CD4-positive, alpha-beta T cell treated with Interleukin-12 subunit alpha and Interleukin-12 subunit beta, for 1 hour (primary cell): Measurements from ENCODE around the gene KIAA1217.
"Not testable (repeated sequence)": the region's sequence is repeated elsewhere in the genome, so short reads cannot be mapped to it uniquely, and the experiment has no call there.

Experiments used
- DNase-seq: peaks from one replicate; pipeline ENCODE4 v3.0.0-alpha.2; 2020

The KIAA1217 gene

DNA sequence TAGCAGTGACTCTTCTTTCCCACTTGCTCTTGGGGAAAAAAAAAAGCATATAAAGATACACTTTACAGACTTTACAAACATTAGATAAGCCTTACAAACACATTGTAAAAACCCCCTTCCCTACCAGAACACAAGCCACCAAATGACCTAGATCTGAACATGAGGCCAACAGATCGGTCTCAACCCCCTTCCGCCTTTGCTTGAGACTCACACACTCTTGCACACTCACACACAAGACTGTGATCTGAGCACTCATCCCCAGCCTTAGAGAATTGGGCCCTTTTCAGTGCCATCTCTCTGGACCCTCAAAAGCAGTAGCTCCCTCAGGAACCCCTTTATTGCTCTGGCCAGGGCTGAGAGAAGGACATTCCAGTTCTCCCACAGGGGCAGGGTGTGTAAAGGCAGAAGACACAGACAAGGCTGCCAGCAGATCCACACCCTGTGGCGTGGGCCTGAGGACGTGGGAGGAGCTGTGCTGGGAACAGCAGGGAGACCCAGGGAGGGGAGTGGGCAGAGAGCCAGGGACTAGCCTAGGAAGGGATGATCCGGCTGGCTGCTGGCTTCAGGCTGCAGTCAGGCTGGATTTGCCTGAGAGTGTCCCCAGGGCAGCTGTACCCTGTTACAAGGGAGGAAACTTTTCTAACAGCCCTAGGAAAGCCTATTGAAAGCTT lies 206.7 kb downstream of the KIAA1217 start:
- no peak for DNase-seq

DNA sequence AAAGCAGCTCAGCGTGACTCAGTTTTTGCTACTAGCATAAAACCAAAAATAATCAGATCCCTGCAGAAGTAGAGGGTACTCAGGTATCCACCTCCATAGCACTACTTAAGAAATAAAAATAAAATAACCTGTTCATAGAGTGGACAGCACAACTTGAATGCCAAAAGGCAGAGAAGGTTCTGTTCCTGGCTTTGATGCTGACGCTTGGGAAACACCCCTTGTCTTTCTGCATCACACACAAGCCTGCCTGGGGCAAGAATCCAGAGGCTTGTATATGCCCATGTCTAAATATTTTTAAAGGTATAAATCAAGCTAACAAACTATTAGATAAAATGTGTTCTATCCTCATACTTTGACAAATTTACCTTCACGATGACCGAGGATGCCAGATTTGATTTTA lies 207.3 kb downstream of the KIAA1217 start:
- DNase-seq, result no peak

DNA sequence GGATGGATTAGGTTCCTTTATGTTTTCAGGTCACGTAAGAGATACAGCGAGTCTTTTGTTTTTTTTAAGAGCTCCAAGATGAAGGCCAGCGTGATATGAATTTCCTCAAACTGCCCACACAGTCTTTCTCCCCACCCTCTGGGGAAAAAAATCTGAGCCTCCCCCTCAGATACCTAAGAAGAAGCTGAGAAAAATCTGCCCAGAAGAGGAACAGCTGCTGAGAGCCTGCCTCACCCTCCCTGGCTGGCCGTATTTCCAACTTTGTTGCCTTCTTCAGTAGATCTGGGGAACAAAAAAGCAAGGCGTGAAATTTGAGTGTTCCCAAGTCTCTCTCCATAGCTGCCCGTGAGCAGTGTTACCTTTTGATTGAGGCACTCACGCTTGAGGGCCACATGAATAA lies 208.1 kb downstream of the KIAA1217 start:
- no peak for DNase-seq

DNA sequence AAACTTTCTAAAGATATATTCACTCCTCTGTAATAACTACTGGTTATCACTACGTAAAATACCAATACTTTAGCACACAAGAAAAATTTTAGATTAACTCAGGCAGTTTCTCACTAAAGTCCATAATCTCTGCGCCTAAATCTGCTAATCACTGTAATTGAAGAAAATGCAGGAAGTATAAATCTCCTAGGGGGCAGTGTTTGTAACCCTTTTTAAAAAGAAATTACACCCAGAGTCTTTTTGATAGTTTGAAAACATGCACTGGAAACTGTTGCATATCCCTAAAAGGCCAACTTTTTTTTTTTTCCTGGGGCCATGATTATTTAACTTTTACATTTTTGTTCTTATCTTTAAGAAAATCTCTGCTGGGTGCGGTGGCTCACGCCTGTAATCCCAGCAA lies 209.6 kb downstream of the KIAA1217 start:
- DNase-seq, result no peak

DNA sequence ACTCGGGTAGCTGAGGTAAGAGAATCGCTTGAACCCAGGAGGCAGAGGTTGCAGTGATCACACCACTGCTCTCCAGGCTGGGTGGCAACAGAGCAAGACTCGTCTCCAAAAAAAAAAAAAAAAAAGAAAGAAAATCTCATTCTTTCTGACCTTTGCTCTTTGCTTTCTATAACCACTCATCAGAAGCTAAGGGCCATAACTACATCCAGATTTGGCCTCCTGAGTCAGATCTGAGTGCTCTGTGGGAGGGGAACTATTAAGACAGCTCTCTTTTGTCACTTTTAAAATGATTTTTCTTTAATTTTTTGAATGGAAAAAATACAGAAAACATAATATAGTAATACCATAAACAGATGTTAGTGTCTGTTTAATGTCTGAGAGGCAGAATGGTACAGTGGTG lies 210.1 kb downstream of the KIAA1217 start:
- DNase-seq, result no peak

DNA sequence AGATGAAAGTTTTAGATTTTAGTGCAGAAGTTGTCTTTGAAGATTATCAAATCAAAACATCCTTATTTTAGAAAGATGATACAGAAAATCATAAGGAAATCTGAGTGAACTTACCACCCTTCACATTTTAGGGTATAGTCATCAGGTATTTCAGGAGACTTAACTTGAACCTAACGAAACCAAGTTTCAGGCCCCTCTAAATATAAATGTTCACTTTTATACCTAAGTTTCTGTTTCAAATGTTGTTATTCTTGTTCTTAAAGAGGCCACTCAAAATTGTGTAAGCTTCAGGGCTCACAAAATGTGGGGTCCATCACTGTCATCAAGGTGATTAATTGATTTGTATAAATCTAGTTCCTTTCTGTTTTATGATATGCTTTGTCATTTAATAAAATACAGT lies 216.2 kb downstream of the KIAA1217 start:
- no peak for DNase-seq

DNA sequence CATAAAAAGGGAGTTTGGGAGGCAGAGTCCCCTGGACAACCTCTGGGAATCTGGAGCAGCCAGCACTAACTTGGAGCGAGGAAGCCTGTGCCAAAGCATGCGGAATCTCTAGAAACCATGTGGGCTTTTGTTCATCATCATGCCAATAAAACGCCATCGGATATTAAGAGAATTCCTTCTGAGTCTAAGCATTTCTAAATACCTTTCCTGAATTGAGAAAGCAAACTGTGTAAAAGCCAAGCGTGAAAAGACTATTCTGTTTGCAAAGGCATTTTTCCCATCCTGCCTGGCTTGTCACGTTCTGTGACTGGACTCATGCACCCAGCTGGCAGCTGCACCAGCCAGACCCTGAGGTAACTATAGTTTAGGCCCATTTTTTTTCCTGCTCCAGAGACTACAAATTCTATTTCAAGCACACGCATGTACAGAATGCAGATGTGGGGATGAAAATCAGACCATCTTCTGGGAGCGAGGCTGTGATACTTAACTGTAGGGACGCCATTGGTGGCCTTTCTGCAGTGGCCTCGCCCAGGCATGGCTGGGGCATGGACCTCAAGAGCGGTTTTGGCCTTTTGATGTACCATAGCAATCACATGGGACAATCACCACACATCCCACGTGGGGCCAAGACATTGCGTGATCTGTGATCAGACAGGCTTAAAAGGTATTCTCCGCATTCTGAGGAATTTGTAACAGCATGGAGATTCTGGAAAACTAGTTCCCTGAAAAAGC lies 218.9 kb downstream of the KIAA1217 start:
- no peak for DNase-seq

DNA sequence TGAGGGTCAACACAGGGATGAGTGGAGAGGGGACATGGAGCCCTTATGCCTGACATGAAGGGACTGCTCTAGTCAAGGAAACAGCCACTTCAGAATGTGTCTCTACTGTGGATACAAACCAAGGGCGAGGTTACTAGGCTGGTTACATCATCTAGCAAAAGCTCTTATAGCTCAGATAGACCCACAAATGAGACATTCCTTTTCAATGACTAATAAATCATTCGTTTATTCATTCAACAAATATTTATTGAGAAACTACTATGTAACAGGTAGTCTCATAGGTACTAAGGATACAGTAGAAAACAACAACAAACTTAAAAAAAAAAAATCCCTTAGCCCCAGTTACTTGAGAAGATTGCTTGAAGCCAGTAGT lies 219.5 kb downstream of the KIAA1217 start:
- no peak for DNase-seq

DNA sequence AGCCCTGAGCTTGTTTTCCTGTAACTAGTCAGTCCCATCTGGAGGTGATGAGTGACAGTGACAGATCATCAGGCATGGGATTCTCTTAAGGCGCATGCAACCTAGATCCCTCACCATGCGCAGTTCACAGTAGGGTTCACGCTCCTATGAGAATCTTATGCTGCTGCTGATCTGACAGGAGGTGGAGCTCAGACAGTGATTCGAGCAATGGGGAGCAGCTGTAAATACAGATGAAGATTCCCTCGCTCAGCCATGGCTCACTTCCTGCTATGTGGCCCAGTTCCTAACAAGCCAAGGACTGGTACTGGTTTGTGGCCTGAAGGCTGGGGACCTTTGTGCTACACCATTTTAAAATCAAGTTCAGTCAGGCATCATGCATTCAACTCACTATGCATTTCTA lies 221.7 kb downstream of the KIAA1217 start:
- no peak for DNase-seq

DNA sequence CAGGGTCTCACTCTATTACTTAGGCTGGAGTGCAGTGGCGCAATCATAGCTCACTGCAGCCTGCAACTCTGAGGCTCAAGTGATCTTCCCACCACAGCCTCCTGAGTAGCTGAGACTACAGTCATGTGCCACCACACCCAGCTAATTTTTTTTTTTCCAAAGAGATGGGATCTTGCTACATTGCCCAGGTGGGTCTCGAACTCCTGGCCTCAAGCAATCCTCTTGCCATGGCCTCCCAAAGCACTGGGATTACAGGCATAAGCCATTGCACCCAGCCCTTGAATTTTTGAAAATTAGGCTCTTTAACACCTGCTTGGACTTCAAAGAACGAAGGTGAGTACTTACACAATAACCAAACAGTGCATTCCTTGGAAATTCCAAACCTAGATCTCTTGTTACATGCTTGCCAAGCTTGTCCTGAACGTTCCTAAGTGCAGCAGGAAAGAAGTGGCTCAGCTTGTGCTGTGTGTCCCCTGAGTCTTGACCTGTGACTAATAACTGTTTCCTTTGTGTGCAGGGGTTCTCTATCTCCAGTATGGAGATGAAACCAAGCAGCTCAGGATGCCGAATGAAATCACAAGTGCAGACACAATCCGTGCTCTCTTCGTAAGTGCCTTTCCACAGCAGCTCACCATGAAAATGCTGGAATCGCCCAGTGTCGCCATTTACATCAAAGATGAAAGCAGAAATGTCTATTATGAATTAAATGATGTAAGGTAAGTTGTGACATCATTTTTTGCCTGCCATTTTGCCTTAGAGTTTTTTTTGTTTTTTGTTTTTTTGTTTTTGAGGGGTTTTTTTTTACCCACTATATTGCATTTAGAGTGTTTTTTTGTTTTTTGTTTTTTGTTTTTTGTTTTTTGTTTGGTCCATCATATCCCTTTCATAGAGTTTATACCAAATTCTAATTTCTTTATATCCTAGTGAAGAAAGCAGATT lies 223.8 kb downstream of the KIAA1217 start:
- no peak for DNase-seq

DNA sequence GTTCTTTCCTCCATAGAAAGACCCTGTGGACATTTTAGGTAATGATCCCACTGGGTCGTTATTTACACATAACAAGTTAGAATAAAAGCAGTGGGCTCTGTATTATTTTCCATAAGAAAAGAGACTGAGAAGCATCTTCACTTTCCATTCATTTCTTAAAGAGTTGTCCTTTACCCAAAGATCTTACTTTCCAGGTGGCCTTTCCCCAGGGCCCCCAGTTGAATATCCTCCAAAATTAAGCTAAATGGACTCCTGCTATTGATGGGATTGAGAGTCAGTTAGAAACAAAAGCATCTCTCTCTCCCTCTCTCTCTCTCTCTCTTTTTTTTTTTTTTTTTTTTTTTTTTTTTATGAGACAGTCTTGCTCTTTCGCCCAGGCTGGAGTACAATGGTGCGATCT lies 224.8 kb downstream of the KIAA1217 start:
- DNase-seq, result no peak

DNA sequence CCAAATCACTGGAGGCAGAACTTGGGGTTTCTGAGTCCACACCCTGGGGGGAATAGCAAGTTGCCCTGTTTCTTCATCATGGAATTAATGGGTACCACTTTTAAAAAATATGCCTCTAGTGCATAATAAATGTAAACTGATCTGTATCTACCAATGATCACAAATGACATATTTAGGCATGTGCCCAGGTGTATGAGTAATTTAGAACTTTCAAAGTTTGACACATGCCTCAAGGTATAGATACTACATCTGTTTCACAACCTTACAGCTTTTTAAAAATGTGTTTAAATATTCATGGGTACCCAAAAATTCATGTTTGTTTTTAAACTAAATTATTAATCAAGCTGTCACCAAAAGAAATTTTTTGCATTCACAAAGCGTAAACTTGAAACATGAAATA lies 226.0 kb downstream of the KIAA1217 start:
- no peak for DNase-seq

DNA sequence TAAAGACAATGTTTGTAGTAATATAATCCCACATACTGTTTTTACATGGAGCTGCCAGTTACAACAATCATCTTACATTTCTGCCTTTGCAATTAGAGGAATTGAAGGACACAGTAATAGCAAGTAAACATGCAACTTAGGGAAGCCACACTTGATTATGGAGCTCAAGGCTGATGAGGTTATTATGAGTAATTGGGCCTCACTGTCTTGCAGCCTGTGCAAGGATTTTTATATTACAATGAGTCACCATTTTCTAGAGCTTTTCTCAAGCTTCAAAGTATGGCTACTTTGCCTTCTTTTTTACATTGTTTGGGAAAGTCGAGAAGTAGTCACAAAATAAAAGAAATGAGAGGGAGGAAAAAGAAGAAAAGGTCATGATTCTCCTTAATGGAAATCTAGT lies 226.4 kb downstream of the KIAA1217 start:
- no peak for DNase-seq

DNA sequence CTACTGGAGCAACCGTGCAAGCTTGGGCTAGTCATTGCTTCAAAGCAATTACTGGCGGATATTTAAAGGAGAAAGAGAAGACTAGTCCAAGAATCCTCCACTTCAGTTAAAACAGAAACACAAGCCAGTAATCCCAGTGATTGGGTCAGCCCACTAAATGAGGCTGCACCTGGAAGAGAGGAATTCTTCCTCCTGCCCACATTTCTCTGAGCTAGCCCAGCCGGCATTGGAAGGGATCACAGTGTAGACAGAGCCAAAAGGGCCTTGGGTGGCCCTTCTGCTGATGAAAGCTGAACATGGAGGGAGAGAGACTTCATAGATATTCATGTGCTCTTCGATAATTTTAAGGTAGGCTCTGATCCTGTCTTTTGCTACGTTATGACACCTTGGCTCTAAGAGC lies 228.4 kb downstream of the KIAA1217 start:
- DNase-seq, result no peak

DNA sequence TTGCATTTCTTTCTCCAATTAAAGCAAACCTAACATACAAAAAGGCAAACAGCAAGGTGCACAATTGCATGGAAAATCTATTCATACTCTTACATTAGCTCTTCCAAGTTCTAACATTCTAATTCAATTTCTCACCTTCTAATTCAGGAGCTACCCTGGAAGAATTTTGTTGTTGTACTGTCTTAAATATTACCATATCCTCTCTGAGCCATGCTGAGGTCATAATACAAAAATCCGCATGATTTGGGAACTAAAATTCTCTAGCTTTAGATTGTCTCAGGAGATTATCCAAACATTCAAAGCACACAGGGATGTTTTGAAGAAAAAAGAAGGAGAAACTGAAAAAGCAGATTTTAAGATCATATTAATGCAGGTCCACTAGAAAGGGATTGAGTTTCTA lies 229.9 kb downstream of the KIAA1217 start:
- no peak for DNase-seq

DNA sequence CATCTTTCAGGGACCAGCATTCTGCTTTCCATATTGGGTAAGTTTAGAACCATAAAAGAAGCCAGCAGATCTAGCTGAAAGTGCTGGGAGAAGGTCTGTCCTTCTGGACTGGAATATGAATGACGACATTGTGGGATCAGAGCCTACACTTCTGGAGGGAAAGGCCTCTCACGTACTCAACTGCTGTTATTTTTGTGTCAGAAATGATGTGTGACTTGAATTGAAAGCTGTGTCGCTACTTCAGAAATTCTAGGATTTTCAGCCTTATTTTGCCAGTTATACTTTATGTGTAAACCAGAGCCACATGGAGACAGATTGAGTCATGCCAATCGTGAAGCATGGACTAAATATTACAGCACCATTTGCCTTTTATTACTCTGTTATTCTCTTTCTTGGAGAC lies 231.0 kb downstream of the KIAA1217 start:
- no peak for DNase-seq

DNA sequence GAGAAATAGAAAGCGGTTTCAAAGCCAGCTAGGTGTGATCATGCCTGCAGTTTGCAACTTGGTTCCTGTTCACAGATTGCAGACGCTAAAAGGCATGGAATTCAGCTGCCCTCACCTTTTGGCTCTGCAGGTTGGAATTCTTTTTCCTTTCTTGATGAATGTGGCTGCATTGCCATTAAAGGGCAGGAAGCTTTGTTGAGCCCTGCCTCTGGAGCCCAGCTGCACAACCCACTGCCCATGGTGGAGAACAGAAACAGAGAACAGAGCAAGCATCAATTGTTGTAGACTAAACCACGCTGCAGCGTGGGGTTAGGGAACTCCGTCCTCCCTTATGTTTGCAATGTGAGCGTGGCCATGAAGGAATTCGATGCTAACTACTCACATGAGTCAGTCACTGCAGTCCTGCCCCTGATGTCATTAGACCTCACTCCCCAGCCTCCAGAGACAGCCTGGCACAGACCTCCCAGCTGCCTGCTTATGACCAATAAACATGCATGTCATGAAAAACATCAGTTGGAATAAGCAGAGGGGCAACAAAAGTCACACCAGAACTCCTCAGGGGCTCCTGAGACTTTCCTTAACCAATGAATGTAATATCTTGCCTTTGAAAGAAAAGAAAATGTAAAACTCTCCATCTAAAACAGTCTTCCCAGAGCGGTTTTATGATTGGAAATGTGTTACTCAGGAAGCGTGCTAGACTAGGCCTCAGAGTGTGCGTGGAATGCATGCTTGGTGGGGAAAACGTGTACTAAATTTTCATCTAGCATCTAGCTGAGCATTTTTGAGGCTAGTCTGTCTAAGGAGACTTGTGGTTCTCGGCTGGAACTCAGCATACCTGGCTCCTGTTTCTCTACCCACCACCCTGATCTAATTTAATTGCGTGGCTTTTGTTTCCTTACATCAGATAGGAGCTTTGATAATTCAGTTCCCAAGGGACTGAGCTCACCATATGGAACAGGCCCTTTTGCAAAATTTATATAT lies 232.2 kb downstream of the KIAA1217 start:
- no peak for DNase-seq

DNA sequence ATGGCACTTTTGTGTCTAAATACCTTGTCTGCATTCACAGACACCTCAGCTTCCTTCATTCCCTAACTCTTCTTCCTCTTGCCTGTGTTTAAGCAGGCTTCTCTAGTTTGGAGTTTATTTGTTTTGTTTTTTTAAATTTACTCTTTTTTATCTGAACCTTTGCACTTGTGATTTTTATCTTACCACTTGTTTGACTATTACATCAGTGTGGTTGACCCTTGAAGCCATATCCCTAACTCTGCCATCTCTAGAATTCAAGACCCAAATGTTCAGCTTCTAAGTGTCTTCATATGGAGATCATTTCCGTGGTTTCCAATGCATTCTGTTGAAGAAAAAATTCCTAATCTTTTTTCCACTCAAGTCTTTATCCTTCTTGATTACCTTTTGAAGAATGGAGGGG lies 233.3 kb downstream of the KIAA1217 start:
- DNase-seq, result no peak

DNA sequence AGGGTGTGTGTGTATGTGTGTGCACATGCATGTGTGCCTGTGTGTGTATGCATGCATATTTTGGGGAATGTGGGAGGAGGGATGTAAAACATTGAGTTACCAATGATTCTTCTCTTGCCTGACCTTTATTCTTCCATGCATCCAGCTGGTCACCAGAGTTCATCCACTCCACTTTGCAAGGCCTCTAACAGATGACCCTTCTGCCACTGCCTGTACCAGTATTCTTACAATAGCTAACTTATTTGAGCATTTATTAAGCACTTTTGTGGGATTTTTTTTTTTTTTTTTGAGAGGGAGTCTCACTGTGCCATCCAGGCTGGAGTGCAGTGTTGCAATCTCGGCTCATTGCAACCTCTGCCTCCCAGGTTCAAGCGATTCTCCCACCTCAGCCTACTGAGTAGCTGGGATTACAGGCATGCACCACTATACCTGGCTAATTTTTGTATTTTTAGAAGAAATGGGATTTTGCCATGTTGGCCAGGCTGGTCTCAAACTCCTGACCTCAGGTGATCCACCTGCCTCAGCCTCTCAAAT lies 233.8 kb downstream of the KIAA1217 start:
- not testable (repeated sequence) for DNase-seq

DNA sequence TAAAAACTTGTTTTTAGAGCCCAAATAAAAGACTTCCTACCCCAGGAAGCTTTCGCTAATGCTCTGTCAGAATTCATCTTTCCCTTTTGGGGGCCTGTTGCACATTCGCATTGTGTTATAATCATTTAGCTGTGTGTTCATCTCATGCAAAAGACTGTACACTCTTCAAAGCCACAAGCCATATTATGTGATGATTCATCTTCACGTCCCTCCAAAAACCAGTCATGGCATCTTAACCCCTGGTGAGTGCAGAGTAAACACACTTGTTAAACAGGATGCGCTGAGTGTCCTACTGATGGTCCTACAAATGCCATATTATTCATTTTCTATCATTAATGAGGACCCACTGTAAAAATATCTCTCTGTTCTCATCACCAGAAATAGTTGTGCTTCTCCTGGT lies 235.4 kb downstream of the KIAA1217 start:
- DNase-seq, result no peak

DNA sequence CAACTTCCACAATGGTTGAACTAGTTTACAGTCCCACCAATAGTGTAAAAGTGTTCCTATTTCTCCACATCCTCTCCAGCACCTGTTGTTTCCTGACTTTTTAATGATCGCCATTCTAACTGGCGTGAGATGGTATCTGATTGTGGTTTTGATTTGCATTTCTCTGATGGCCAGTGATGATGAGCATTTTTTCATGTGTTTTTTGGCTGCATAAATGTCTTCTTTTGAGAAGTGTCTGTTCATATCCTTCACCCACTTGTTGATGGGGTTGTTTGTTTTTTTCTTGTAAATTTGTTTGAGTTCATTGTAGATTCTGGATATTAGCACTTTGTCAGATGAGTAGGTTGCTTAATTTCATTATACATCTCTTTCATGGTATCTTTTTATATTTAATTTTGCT lies 237.0 kb downstream of the KIAA1217 start:
- DNase-seq, result not testable (repeated sequence)

DNA sequence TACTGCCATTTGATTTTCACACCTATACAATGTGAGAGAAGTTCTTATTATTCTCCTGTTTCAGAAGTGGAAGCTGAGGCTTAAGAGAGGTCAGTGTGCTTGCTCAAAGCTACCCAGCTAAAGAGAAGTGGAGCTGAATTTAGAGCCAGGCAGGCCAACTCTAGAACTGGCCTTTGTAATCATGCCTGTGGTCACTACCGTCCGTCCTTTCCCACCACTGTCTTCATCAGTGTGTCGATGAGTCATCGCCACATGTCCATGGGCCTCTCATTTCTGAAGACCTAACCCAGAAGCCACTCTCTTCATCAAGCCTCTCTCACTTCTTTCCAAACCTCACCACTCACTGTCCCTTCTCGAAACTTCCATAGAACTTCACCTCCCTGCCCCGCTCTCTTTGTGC lies 237.8 kb downstream of the KIAA1217 start:
- DNase-seq, result no peak
